Tibial artery (tissue), 4 donors: ENCODE measurements around the gene PRR18.

Source experiments
- DNase-seq, 2 donors: peaks; one replicate each; pipeline ENCODE4 v3.0.0-alpha.2; 2019
- H3K27ac ChIP-seq, 2 donors: fragments of 200-600 bp; sonication (generic) in 1 of 2; 1 replicate in 1 of 2; 2 replicates in 1 of 2; pipeline ENCODE4 v1.5.1; 2018 to 2019; ENCODE audit warnings: mild to moderate bottlenecking in 1 of 2
- H3K27me3 ChIP-seq, 2 donors: fragments of 200-600 bp; sonication (generic) in 1 of 2; one replicate each; pipeline versions ENCODE4 v1.5.1 to v1.6.0; 2016 to 2019
- H3K36me3 ChIP-seq, 3 donors: fragments of 200-600 bp; sonication (generic) in 2 of 3; one replicate each; pipeline ENCODE4 v1.5.1; 2016 to 2019; ENCODE audit warnings: mild to moderate bottlenecking in 2 of 3
- H3K4me1 ChIP-seq, 4 donors: fragments of 200-600 bp; sonication (generic) in 2 of 4; 1 replicate in 3 of 4; 2 replicates in 1 of 4; pipeline ENCODE4 v1.5.1; 2016 to 2019
- H3K4me3 ChIP-seq, 2 donors: fragments of 200-600 bp; sonication (generic) in 1 of 2; 1 replicate in 1 of 2; 2 replicates in 1 of 2; pipeline ENCODE4 v1.5.1; 2018 to 2019; ENCODE audit warnings: mild to moderate bottlenecking in 2 of 2
- H3K9me3 ChIP-seq, 3 donors: fragments of 200-600 bp; sonication (generic) in 1 of 3; one replicate each; pipeline ENCODE4 v1.5.1; 2016 to 2019
- intact Hi-C: fragments of 100-400 bp; cut with DNase I; formaldehyde crosslinking; loops from one replicate; pipeline ENCODE4 v1.15.0; 2023; ENCODE audit warnings: low total_unique reads
- TF ChIP-seq, protein P1 (sequence below), 2 experiments: fragments of 200-600 bp in 1 of 2; fragments of 450-650 bp in 1 of 2; IDR thresholded peaks; one replicate each; pipeline ENCODE4 v1.5.1; 2017 to 2019; ENCODE audit warnings: antibody characterized with exemption in 2 of 2, mild to moderate bottlenecking in 1 of 2, moderate library complexity in 1 of 2

PRR18 gene

DNA sequence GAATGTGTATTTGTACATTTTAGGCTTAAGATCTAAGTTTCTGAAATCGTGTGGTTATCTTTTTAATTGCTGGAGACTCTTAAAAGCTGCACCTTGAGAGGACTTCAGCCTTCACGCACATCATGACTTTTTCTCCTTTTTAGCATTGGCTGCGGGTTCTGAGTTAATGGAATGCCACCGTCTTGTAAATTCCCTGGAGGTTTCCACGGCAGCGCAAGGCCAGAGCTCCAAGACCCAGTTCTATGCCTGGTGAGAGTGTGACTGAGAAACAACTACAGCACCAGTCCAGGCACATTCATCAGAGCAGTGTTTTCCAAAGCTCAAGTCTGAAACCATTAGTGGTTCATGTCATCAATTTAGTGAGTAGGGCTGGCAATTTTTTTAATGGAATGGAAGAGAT is 23.0 kb downstream of the PRR18 start:
- Histone ChIP-seq H3K9me3 (no peaks in the 10 kb centered on the region), H3K4me1 (no peaks in the 10 kb centered on the region), H3K36me3 (no peaks in the 10 kb centered on the region), H3K4me3 (no peak overlapping the region), H3K27me3 (peaks cover 0 to 20% of the 10 kb centered on the region in 2 donors), H3K27ac (no peak overlapping the region)
- no peak for DNase-seq
- TF ChIP-seq, protein P1, sequence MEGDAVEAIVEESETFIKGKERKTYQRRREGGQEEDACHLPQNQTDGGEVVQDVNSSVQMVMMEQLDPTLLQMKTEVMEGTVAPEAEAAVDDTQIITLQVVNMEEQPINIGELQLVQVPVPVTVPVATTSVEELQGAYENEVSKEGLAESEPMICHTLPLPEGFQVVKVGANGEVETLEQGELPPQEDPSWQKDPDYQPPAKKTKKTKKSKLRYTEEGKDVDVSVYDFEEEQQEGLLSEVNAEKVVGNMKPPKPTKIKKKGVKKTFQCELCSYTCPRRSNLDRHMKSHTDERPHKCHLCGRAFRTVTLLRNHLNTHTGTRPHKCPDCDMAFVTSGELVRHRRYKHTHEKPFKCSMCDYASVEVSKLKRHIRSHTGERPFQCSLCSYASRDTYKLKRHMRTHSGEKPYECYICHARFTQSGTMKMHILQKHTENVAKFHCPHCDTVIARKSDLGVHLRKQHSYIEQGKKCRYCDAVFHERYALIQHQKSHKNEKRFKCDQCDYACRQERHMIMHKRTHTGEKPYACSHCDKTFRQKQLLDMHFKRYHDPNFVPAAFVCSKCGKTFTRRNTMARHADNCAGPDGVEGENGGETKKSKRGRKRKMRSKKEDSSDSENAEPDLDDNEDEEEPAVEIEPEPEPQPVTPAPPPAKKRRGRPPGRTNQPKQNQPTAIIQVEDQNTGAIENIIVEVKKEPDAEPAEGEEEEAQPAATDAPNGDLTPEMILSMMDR (IDR thresholded peaks at IDR 0.05), result no peak
- intact Hi-C loops, result no loop called here

DNA sequence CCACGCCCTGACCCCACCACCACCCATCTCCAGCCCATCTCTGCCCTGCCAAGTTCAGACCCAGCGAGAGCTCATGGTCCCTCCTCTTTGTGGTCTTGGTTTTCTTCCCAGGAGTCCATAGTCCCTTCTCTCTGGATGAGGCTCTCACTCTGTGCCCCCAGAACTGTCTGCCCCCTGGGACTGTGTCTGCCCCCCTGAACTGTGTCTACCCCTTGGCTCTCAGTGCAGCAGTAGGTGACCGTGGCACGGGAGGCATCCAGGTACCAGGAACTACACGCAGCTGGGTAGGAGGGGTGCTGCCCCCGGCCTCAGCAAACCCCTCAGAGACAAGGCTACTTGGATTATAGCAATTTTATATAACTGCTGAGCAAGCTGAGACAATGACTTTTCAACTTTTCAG is 23.6 kb downstream of the PRR18 start:
- Histone ChIP-seq H3K27me3 (peaks cover 0 to 20% of the 10 kb centered on the region in 2 donors), H3K36me3 (no peaks in the 10 kb centered on the region), H3K27ac (no peak overlapping the region), H3K9me3 (no peaks in the 10 kb centered on the region), H3K4me3 (no peak overlapping the region), H3K4me1 (no peaks in the 10 kb centered on the region)
- intact Hi-C loops, result no loop called here
- TF ChIP-seq, protein P1 (IDR thresholded peaks at IDR 0.05), result no peak
- DNase-seq, result no peak

DNA sequence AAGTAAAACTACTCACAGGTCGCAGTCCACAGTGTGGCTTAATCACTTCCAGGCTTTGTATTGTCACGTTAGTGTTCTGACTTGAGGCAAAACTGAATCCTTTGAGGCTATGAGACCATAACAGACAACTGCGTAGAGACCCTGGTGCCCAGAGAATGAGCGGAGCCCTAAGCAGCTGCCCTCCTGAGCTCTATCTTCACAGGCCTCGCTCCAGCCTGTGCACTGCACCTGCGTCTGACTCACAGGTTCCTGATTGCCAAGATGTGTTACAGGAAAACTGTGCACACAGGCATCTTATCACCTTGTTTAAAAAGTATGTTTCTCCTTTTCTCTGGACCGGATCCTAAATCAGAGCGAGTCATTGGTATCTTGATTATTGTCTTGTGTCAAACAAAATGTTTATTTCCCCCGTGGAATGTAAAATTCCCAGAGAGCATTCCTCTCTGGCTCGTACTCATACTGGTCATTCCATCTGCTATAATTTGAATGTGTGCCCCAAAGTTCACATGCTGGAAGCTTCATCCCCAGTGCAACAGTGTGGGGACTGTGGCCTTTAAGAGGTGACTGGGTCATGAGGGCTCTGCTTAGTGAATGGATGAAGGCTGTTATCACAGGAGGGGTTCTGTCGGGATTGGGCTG is 25.7 kb downstream of the PRR18 start:
- TF ChIP-seq, protein P1 (IDR thresholded peaks at IDR 0.05), result no peak
- intact Hi-C loops, result no loop called here

DNA sequence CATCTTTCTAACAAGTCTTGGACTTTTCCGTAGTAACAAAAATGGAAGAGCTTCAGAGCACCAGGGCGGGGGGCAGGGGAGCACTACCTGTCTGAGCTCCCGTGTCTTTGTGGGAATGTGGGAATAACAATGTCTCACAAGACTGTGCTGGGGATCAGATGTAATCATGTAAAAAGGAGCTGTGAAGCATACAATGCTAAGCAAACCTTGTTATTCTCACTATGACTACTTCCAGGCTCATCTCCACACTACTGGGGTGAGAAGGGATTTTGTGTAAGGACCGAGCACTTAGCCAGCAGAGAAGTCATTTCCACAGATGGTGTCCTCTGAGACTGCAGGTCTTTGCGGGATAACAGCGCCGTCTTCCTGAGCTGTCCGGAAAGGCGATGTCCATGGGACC is 27.1 kb downstream of the PRR18 start:
- Histone ChIP-seq H3K36me3 (no peaks in the 10 kb centered on the region), H3K4me3 (no peak overlapping the region), H3K9me3 (no peaks in the 10 kb centered on the region), H3K4me1 (peaks cover 0 to 6% (median 0%) of the 10 kb centered on the region in 4 donors), H3K27me3 (peaks cover 0 to 20% of the 10 kb centered on the region in 2 donors), H3K27ac (no peak overlapping the region)
- TF ChIP-seq, protein P1 (IDR thresholded peaks at IDR 0.05), result no peak
- intact Hi-C loops, result no loop called here
- no peak for DNase-seq

More for the DNA sequence above, 25.7 kb downstream of the PRR18 start:
- H3K9me3 ChIP-seq, result no peaks in the 10 kb centered on the region
- no peaks in the 10 kb centered on the region for H3K36me3 ChIP-seq
- H3K27ac ChIP-seq, result no peak overlapping the region
- no peak overlapping the region for H3K4me3 ChIP-seq
- DNase-seq, result no peak
- no peaks in the 10 kb centered on the region for H3K4me1 ChIP-seq
- peaks cover 0 to 20% of the 10 kb centered on the region in 2 donors for H3K27me3 ChIP-seq

DNA sequence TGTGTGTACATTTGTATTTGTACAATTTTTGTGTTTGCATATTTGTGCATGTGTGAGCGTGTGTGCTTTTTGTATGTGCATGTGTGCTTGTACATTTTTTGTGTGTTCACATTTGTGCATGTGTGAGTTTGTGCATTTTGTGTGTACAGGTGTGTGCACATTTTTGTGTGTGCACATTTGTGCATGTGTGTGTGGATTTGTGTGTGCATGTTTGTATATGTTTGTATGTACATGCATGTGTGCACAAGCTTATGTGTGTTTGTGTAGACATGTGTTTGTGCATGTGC is 28.9 kb downstream of the PRR18 start:
- intact Hi-C loops, result loop anchor here (2.0 kb wide), 1 partner anchor 121 kb away; no protein-coding TSS in a partner anchor
- H3K27me3 ChIP-seq, result peaks cover 0 to 30% of the 10 kb centered on the region in 2 donors
- no peaks in the 10 kb centered on the region for H3K9me3 ChIP-seq
- no peak for DNase-seq
- TF ChIP-seq, protein P1 (IDR thresholded peaks at IDR 0.05), result no peak
- no peak overlapping the region for H3K27ac ChIP-seq
- H3K36me3 ChIP-seq, result no peaks in the 10 kb centered on the region
- H3K4me1 ChIP-seq, result peaks cover 0 to 10% (median 1%) of the 10 kb centered on the region in 4 donors
- no peak overlapping the region for H3K4me3 ChIP-seq
